HG02981 (cell line): Measurements from ENCODE around the gene NOL12.

ENCODE experiments used
- ATAC-seq: cut with Tn5 transposase; IDR thresholded peaks from one replicate; pipeline ENCODE4 v1.9.1; 2021; ENCODE audit warnings: mild to moderate bottlenecking, moderate library complexity; ENCODE audit not compliant: unreplicated experiment

The NOL12 gene

DNA sequence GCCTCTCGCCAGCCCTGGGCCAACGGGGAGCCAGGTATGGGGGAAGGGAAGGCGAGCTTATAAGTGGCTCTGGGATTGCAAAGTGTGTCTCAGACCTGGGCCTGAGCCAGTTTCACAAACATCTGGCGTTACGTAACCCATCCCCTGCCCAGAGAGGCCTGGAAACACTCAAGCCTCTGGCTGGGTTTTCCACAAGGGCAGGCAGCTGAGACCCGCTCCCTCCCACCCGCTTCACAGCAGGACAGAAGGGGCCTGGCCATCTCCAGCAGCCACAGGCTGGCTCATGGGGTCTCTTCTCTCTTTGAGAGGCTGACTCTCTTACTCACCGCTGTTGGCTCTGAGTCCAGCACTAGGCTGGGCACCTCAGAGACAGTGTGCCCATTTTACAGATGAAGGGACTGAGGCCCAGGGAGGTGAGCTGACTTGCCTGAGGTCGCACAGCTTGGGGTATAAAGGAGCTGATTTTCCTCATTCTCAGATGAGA lies 55.2 kb downstream of the NOL12 start:
- ATAC-seq, result no peak

DNA sequence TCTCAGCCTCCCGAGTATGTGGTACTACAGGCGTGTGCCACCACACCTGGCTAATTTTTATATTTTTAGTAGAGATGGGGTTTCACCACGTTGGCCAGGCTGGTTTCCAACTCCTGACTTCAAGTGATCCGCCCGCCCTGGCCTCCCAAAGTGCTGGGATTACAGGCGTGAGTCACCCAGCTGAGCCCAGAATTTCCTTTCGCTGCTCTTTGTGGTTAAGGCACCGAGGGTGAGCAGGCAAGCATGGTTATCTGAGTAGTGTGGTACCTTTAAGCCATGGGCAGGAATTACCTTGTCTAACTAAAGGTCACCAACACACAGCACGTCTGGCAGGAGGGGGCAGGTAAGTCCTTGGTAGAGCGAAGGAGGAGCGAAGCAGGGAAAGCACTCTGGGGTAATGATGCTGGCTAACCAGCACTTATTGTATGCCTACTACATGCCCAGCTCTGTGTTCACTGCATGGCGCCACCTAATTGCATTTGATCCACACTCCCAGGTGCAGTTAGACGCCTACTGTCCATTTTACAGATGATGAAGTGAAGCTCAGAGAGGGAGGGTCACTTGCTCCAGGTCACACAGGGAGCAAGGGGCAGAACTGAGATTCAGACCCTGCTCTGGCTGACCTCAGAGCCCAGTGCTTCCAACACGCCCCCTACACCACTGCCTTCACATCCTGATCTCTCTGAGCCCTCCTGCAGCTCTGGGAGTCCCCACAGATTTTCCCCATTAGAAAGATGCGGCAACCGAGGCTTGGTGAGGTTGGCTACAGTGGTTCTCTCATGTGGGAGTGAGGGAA lies 56.4 kb downstream of the NOL12 start:
- ATAC-seq, result no peak
